OCI-LY1 (cell line): ENCODE results near the gene PRKCA.

ENCODE experiments used
- EZH2 ChIP-seq: fragments of 200-600 bp; sonication (generic), shearing (Covaris generic); IDR thresholded peaks from 2 replicates; pipeline ENCODE4 v1.8.0; 2017; ENCODE audit warnings: borderline replicate concordance, mixed run types, mild to moderate bottlenecking, antibody characterized with exemption, low read length, moderate library complexity, mixed read lengths
- TF ChIP-seq, protein P1 (sequence below): fragments of 200-600 bp; sonication (generic), shearing (Covaris generic); IDR thresholded peaks from 2 replicates; pipeline ENCODE4 v1.5.1; 2017; ENCODE audit warnings: mild to moderate bottlenecking, antibody characterized with exemption, low read length, moderate library complexity, mixed read lengths

DNA sequence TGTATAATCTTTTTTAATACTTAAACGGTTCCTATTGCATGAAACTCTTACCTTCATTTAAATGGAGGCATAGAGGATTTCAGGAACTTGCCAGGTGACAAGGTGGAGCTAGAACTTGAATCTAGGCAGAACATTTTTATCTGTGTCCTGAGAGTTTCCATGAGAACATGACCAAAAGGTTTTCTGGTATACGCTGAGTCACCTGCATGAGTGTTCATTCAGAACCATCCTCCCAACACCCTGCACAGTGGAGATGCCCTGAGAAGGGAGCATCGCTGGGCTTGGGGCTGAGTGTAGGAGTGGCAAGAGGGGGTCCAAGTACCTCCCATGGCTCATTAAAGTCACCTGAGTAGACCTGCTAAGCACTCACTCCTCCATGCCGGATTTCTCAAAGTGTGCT is 362.8 kb downstream of the PRKCA start:
- TF ChIP-seq, protein P1, sequence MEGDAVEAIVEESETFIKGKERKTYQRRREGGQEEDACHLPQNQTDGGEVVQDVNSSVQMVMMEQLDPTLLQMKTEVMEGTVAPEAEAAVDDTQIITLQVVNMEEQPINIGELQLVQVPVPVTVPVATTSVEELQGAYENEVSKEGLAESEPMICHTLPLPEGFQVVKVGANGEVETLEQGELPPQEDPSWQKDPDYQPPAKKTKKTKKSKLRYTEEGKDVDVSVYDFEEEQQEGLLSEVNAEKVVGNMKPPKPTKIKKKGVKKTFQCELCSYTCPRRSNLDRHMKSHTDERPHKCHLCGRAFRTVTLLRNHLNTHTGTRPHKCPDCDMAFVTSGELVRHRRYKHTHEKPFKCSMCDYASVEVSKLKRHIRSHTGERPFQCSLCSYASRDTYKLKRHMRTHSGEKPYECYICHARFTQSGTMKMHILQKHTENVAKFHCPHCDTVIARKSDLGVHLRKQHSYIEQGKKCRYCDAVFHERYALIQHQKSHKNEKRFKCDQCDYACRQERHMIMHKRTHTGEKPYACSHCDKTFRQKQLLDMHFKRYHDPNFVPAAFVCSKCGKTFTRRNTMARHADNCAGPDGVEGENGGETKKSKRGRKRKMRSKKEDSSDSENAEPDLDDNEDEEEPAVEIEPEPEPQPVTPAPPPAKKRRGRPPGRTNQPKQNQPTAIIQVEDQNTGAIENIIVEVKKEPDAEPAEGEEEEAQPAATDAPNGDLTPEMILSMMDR: no peak
- no peak for TF ChIP-seq EZH2
